ENCODE results near the gene PDE10A. TPM values are rescaled to one million over a fixed set of nuclear protein-coding genes. Genes with fewer than 3 reads are reported as not detected.

The PDE10A gene
- total and polyA plus RNA-seq, 2 of the 4 experiments (the other 2 are of a cell fraction) = 3.4 to 12.4 TPM

DNA sequence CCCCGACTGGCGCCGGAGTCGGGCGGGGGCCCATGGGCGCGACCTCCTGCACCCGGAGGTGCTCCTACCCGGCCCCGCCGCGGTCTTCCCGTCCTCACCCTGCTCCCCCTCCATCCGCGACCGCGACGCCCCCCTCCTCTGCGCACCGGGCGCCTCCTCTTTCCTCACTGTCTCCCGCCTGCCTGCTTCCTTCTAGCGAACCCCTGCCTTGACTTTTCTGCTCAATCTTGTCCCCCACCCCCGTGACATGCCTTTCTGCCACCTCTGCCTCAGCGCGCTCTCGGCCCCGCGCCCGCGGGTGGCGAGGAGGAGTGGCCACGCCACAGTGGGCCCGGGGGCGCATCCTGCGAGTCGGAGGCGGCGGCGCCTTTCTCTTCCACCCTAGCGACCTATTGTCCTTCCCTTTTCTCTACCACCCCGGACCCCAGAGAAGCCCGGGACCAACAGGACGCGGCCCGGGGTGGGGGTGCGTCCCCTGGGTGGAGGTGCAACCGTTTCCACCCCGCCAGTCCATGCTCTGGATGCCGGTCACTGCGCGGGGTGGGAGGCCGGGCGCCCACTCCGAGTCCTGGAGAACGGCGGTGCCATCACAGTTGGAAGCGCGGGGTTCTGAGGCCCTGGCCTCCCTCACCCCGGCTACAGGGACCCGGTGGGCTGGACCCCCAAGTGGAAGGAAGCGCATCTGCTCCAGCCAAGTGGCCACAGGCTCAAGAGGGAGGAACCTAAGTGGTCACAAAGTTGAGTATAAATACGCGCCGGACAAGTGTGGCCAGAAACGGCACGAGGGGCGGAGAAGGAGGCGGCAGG lies 2.0 kb downstream of the PDE10A start:
- Histone ChIP-seq H3K4ac (ENCODE audit: low read depth, low read length) (peak overlapping the region; percentile 52), H4K91ac (ENCODE audit: insufficient read depth, low read depth, low read length) (0 out of 2 replicates have a peak overlapping the region, but pooled peaks have one; percentile 3), H2BK15ac (ENCODE audit: low read depth, low read length) (no peak overlapping the region), H3K27ac (ENCODE audit: insufficient read depth, low read length) (peak overlapping the region; percentile 82; the same call in 1 of the 2 replicates), H3K4me2 (ENCODE audit: low read depth, low read length) (peak overlapping the region; percentile 88), H4K5ac (ENCODE audit: low read depth, low read length) (no peak overlapping the region), H2BK20ac (ENCODE audit: low read depth, low read length) (no peak overlapping the region), H3K27me3 (ENCODE audit: control insufficient read depth, insufficient read depth, low read length) (peaks cover 3% of the 10 kb centered on the region), H3K9ac (ENCODE audit: low read depth, low read length) (peak overlapping the region; percentile 79), H3K36me3 (ENCODE audit: control insufficient read depth, insufficient read depth, low read length) (no peaks in the 10 kb centered on the region), H2AFZ (replicated peaks; ENCODE audit: low read length, poor library complexity) (peak overlapping the region; percentile 89), H4K8ac (ENCODE audit: low read depth in 2 of 2, low read length in 2 of 2) (no peak overlapping the region), H2AK5ac (ENCODE audit: low read depth, low read length) (no peak overlapping the region; the same call in 1 of the 2 replicates), H4K20me1 (ENCODE audit: insufficient read depth, low read length) (peaks cover 21% of the 10 kb centered on the region), H3K9me1 (ENCODE audit: insufficient read depth, low read length) (peaks cover 5% of the 10 kb centered on the region; the same call in 1 of the 2 replicates), H3K9me3 (ENCODE audit: control insufficient read depth, insufficient read depth, low read length) (no peaks in the 10 kb centered on the region), H3K23ac (ENCODE audit: low read depth, low read length) (peak overlapping the region; percentile 52; the same call in 1 of the 2 replicates), H2BK5ac (ENCODE audit: low read depth, low read length, poor library complexity, severe bottlenecking) (peak overlapping the region; percentile 0), H2AK9ac (replicated peaks; ENCODE audit: low read depth, low read length, poor library complexity) (peak overlapping the region; percentile 85), H2BK120ac (ENCODE audit: low read depth, low read length) (no peak overlapping the region), H3K4me1 (ENCODE audit: control insufficient read depth, insufficient read depth, low read length) (peaks cover 11% of the 10 kb centered on the region), H3K79me1 (ENCODE audit: low read depth in 1 of 2, low read length in 2 of 2) (peaks cover 7 to 34% of the 10 kb centered on the region in 2 experiments; a peak in 2 of 4 replicates), H3K18ac (ENCODE audit: low read depth, low read length) (no peak overlapping the region), H3K56ac (ENCODE audit: extremely low read depth, insufficient read depth, low read length) (no peak overlapping the region; the same call in 1 of the 2 replicates), H3K4me3 (ENCODE audit: insufficient read depth, low read depth, low read length) (peak overlapping the region; percentile 75), H3K14ac (replicated peaks; ENCODE audit: low read depth, low read length) (no peak overlapping the region)
- BruUV-seq (replicated peaks) = no TSS peak
- TF ChIP-seq POLR2A (IDR thresholded peaks at IDR 0.05; ENCODE audit: low read depth, low read length) (no peak), RAD21 (IDR thresholded peaks at IDR 0.05; ENCODE audit: low read length) (no peak), BHLHE40 (IDR thresholded peaks at IDR 0.05; ENCODE audit: low read depth, low read length) (no peak), MXI1 (IDR thresholded peaks at IDR 0.05; ENCODE audit: borderline replicate concordance, low read depth, low read length) (no peak), CEBPB (IDR thresholded peaks at IDR 0.05; ENCODE audit: low read depth, low read length) (no peak), MAFK (IDR thresholded peaks at IDR 0.05; ENCODE audit: low read depth, low read length) (no peak)
- TF ChIP-seq, protein P1, sequence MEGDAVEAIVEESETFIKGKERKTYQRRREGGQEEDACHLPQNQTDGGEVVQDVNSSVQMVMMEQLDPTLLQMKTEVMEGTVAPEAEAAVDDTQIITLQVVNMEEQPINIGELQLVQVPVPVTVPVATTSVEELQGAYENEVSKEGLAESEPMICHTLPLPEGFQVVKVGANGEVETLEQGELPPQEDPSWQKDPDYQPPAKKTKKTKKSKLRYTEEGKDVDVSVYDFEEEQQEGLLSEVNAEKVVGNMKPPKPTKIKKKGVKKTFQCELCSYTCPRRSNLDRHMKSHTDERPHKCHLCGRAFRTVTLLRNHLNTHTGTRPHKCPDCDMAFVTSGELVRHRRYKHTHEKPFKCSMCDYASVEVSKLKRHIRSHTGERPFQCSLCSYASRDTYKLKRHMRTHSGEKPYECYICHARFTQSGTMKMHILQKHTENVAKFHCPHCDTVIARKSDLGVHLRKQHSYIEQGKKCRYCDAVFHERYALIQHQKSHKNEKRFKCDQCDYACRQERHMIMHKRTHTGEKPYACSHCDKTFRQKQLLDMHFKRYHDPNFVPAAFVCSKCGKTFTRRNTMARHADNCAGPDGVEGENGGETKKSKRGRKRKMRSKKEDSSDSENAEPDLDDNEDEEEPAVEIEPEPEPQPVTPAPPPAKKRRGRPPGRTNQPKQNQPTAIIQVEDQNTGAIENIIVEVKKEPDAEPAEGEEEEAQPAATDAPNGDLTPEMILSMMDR (conservative IDR thresholded peaks at IDR 0.05; ENCODE audit: low read depth, low read length) = no peak
- in situ Hi-C loops (cut with MboI; ENCODE audit: low sequenced_read_pairs) = no loop called here
- ATAC-seq (ENCODE audit: low read depth) (no peak), DNase-seq (peak; percentile 19)
- CTCF ChIA-PET = no interaction called here
- POLR2A ChIA-PET (ENCODE audit: unreplicated experiment) = no interaction called here
- 1% methylated on average over 15 of the region's 69 CpGs; no CpG with 5 or more reads in 1 of the 2 experiments for WGBS, 2 experiments (ENCODE audit: extremely low coverage in 2 of 2, insufficient read length in 1 of 2)
- dilution Hi-C loops (cut with HindIII; ENCODE audit: low sequenced_read_pairs, unreplicated experiment) = no loop called here
- intact Hi-C loops (cut with micrococcal nuclease) = loop anchor here (2.0 to 10.0 kb wide), 3 partner anchors 24 to 444 kb away; no protein-coding TSS in a partner anchor
